Upper lobe of right lung (tissue), 1 donor: Measurements from ENCODE around the gene CLIC3. TPM values are rescaled to one million over a fixed set of nuclear protein-coding genes. Genes with fewer than 3 reads are reported as not detected.

Experiments
- ATAC-seq: fragments of 200-7000 bp; cut with Tn5 transposase; one replicate; pipeline ENCODE4 v1.9.1; 2020; ENCODE audit warnings: mild to moderate bottlenecking, moderate library complexity
- DNase-seq: peaks from one replicate; pipeline ENCODE4 v3.0.0-alpha.2; 2020
- H3K27ac ChIP-seq: fragments of 200-600 bp; one replicate; pipeline ENCODE4 v1.8.0; 2022
- H3K27me3 ChIP-seq: fragments of 200-600 bp; one replicate; pipeline ENCODE4 v1.8.0; 2022; ENCODE audit warnings: mild to moderate bottlenecking
- H3K36me3 ChIP-seq: fragments of 200-600 bp; one replicate; pipeline ENCODE4 v1.8.0; 2022
- H3K4me1 ChIP-seq: fragments of 200-600 bp; one replicate; pipeline ENCODE4 v1.8.0; 2022
- H3K4me3 ChIP-seq: fragments of 200-600 bp; one replicate; pipeline ENCODE4 v1.8.0; 2022; ENCODE audit warnings: mild to moderate bottlenecking
- H3K9me3 ChIP-seq: fragments of 200-600 bp; one replicate; pipeline ENCODE4 v1.8.0; 2022
- CTCF ChIP-seq: fragments of 200-600 bp; IDR thresholded peaks from one replicate; pipeline ENCODE4 v1.8.0; 2022; ENCODE audit warnings: antibody characterized with exemption
- intact Hi-C: fragments of 100-400 bp; cut with DNase I; formaldehyde crosslinking; loops from one replicate; pipeline ENCODE4 v1.11.0; 2022
- total RNA-seq: library from RNA; stranded (reverse); fragmentation: NEBNext Ultra II Directional; extraction: Animal tissue kit (Norgen Biotek cat#: 25700); gene quantifications from one replicate; pipeline ENCODE4 v1.2.1, GENCODE V29; 2021
- donor health status: DM: no; HTN: yes; CAD: no; lungs with severe emphysema.

CLIC3 gene
- total RNA-seq, 1 donor from 2014 or later: 80.7 TPM

DNA sequence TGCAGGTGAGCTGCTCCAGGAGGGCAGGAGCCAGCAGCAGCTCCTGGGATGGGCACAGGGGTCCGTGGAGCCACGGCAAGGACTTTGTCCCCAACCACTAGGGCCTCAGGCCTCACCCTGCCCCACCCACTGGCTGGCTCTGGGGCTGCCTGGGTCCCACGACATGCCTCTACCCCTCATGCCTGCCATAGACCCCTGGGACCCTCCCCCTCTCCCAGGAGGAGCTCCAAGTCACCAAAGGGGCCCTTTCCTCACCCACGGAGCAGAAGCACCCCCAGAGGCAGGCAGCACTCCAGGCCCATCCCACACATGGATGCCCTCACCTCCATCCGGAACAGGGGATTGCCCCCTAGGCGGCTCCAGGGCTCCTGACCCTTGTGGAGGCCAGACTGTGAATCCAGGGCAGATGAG, 25.2 kb upstream of the CLIC3 start:
- DNase-seq (no peak), ATAC-seq (no peak)
- Histone ChIP-seq H3K4me1 (peaks cover 3% of the 10 kb centered on the region), H3K4me3 (no peak overlapping the region), H3K36me3 (no peaks in the 10 kb centered on the region), H3K27ac (no peak overlapping the region), H3K27me3 (no peaks in the 10 kb centered on the region), H3K9me3 (no peaks in the 10 kb centered on the region)
- no peak for TF ChIP-seq CTCF
- intact Hi-C loops: no loop called here

- Histone ChIP-seq H3K9me3 (no peaks in the 10 kb centered on the region), H3K4me3 (no peak overlapping the region), H3K27me3 (no peaks in the 10 kb centered on the region), H3K27ac (no peak overlapping the region), H3K4me1 (no peaks in the 10 kb centered on the region), H3K36me3 (peaks cover 5% of the 10 kb centered on the region)
- intact Hi-C loops: no loop called here
- no peak for TF ChIP-seq CTCF
- DNase-seq: no peak
- ATAC-seq: no peak
These were observed 24.6 kb upstream of the CLIC3 start for GRCh38 chr9:137020771-137021567.

- intact Hi-C loops: no loop called here
- no peak for DNase-seq
- no peaks in the 10 kb centered on the region for H3K4me1 ChIP-seq
These were observed 23.7 kb upstream of the CLIC3 start for GRCh38 chr9:137019891-137020683.

GRCh38 chr9:137018761-137019559, 22.6 kb upstream of the CLIC3 start:
- Histone ChIP-seq H3K4me3 (no peak overlapping the region), H3K36me3 (peaks cover 11% of the 10 kb centered on the region), H3K4me1 (no peaks in the 10 kb centered on the region), H3K9me3 (no peaks in the 10 kb centered on the region), H3K27ac (no peak overlapping the region), H3K27me3 (no peaks in the 10 kb centered on the region)
- DNase-seq (no peak), ATAC-seq (no peak)
- intact Hi-C loops: no loop called here
- no peak for TF ChIP-seq CTCF

More at GRCh38 chr9:137019891-137020683, 23.7 kb upstream of the CLIC3 start:
- peaks cover 11% of the 10 kb centered on the region for H3K36me3 ChIP-seq
- no peaks in the 10 kb centered on the region for H3K27me3 ChIP-seq
- no peak overlapping the region for H3K27ac ChIP-seq
- ATAC-seq: no peak
- TF ChIP-seq CTCF: no peak
- no peaks in the 10 kb centered on the region for H3K9me3 ChIP-seq
- H3K4me3 ChIP-seq: no peak overlapping the region

DNA sequence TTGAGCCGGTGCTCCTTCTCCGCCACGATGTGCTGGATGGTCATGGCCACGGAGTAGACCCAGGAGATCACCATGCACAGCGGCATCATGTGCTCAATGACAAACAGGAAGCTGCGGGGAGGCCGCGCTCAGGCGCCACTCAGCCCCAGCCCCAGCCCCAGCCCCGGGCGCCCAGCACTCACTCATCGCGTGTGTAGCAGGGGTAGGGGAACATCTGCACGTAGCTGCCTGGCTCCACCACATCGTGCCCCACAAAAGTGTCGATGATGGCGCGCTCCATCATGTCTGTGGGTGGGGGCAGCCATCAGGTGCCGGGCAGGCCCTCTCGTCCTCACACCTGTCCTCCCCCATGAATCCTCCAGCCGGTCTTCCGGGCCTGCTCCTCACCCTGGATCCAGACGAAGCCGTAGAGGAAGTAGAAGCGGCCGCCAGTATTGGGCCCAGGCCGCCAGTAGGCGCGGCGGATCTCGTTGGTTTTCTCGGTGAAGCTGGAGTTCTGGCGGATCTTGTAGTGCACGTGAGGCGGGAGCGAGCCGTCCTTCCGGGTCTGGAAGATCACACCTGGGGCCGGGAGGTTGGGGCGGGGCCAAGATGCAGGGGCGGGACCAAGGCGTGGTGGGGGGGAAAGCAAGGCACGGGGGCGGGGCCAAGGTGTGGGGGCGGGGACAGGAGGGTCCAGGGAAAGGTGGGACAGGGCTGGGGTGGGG, 21.6 kb upstream of the CLIC3 start:
- H3K36me3 ChIP-seq: peaks cover 11% of the 10 kb centered on the region
- DNase-seq: no peak
- no peak for ATAC-seq
- H3K27me3 ChIP-seq: no peaks in the 10 kb centered on the region
- TF ChIP-seq CTCF: no peak
- no peak overlapping the region for H3K27ac ChIP-seq
- intact Hi-C loops: no loop called here
- no peaks in the 10 kb centered on the region for H3K4me1 ChIP-seq
- H3K9me3 ChIP-seq: no peaks in the 10 kb centered on the region
- H3K4me3 ChIP-seq: no peak overlapping the region
